ENCODE data around the gene TRAK2. TPM values are rescaled to one million over a fixed set of nuclear protein-coding genes. Genes with fewer than 3 reads are reported as not detected.

Gene TRAK2
- total and polyA plus RNA-seq, 9 of the 15 experiments (the other 6 are each of a cell fraction or from before 2014, with no cell fraction given) = 3.4 to 10.4 (median 7.3) TPM

DNA sequence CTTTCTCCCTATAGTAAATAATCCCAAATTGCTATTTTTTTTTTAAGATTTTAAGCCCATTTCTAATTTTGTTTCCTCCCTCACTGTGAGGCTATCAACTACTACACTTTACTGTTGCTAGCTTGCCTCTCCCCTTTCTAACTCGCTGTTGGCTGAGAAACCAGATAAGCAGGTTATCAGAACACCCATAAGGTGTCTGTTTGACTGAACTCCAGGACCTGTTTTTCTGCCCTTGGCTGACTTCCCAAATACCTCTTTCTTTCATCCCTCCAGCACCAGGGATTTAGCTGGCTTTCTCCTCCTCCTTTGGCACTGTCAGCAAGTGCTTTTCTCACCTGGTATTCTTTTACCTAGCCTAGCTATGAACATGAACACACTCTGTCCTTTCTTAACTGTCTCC lies 11.1 kb downstream of the TRAK2 start (continued):
- TF ChIP-seq, protein P1, sequence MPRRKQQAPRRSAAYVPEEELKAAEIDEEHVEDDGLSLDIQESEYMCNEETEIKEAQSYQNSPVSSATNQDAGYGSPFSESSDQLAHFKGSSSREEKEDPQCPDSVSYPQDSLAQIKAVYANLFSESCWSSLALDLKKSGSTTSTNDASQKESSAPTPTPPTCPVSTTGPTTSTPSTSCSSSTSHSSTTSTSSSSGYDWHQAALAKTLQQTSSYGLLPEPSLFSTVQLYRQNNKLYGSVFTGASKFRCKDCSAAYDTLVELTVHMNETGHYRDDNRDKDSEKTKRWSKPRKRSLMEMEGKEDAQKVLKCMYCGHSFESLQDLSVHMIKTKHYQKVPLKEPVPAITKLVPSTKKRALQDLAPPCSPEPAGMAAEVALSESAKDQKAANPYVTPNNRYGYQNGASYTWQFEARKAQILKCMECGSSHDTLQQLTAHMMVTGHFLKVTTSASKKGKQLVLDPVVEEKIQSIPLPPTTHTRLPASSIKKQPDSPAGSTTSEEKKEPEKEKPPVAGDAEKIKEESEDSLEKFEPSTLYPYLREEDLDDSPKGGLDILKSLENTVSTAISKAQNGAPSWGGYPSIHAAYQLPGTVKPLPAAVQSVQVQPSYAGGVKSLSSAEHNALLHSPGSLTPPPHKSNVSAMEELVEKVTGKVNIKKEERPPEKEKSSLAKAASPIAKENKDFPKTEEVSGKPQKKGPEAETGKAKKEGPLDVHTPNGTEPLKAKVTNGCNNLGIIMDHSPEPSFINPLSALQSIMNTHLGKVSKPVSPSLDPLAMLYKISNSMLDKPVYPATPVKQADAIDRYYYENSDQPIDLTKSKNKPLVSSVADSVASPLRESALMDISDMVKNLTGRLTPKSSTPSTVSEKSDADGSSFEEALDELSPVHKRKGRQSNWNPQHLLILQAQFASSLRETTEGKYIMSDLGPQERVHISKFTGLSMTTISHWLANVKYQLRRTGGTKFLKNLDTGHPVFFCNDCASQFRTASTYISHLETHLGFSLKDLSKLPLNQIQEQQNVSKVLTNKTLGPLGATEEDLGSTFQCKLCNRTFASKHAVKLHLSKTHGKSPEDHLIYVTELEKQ (CRISPR knock-in tag; IDR thresholded peaks at IDR 0.05) = no peak
- TF ChIP-seq NELFE (IDR thresholded peaks at IDR 0.05; ENCODE audit: insufficient read depth, insufficient read length) (no peak), POLR2G (IDR thresholded peaks at IDR 0.05; ENCODE audit: low read depth, low read length) (no peak), MBD2 (IDR thresholded peaks at IDR 0.05; ENCODE audit: borderline replicate concordance, low read depth) (peak; percentile 47; the same call in 1 of the 2 replicates), KLF1 (tag; IDR thresholded peaks at IDR 0.05) (no peak), CCNT2 (IDR thresholded peaks at IDR 0.05; ENCODE audit: borderline replicate concordance, extremely low read depth, insufficient read length, low read depth, low read length) (peak; percentile 57), HNRNPH1 (optimal IDR thresholded peaks at IDR 0.05; ENCODE audit: low read depth, low read length) (no peak), NCOA6 (IDR thresholded peaks at IDR 0.05) (no peak), GATAD2B (IDR thresholded peaks at IDR 0.05; ENCODE audit: borderline replicate concordance) (peak; percentile 22; the same call in 1 of the 2 replicates), LEF1 (IDR thresholded peaks at IDR 0.05) (peak; percentile 76; the same call in 1 of the 2 replicates), ZNF212 (CRISPR knock-in tag; IDR thresholded peaks at IDR 0.05) (no peak), ZNF695 (CRISPR knock-in tag; IDR thresholded peaks at IDR 0.05) (no peak), EZH2 (IDR thresholded peaks at IDR 0.05; ENCODE audit: borderline replicate concordance, low read depth, low read length) (no peak)
- TF ChIP-seq, protein P2, sequence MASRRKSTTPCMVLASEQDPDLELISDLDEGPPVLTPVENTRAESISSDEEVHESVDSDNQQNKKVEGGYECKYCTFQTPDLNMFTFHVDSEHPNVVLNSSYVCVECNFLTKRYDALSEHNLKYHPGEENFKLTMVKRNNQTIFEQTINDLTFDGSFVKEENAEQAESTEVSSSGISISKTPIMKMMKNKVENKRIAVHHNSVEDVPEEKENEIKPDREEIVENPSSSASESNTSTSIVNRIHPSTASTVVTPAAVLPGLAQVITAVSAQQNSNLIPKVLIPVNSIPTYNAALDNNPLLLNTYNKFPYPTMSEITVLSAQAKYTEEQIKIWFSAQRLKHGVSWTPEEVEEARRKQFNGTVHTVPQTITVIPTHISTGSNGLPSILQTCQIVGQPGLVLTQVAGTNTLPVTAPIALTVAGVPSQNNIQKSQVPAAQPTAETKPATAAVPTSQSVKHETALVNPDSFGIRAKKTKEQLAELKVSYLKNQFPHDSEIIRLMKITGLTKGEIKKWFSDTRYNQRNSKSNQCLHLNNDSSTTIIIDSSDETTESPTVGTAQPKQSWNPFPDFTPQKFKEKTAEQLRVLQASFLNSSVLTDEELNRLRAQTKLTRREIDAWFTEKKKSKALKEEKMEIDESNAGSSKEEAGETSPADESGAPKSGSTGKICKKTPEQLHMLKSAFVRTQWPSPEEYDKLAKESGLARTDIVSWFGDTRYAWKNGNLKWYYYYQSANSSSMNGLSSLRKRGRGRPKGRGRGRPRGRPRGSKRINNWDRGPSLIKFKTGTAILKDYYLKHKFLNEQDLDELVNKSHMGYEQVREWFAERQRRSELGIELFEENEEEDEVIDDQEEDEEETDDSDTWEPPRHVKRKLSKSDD (conservative IDR thresholded peaks at IDR 0.05; ENCODE audit: low read length) = no peak
- TF ChIP-seq, protein P3, sequence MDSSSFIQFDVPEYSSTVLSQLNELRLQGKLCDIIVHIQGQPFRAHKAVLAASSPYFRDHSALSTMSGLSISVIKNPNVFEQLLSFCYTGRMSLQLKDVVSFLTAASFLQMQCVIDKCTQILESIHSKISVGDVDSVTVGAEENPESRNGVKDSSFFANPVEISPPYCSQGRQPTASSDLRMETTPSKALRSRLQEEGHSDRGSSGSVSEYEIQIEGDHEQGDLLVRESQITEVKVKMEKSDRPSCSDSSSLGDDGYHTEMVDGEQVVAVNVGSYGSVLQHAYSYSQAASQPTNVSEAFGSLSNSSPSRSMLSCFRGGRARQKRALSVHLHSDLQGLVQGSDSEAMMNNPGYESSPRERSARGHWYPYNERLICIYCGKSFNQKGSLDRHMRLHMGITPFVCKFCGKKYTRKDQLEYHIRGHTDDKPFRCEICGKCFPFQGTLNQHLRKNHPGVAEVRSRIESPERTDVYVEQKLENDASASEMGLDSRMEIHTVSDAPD (CRISPR knock-in tag; IDR thresholded peaks at IDR 0.05) = no peak
- TF ChIP-seq, protein P4, sequence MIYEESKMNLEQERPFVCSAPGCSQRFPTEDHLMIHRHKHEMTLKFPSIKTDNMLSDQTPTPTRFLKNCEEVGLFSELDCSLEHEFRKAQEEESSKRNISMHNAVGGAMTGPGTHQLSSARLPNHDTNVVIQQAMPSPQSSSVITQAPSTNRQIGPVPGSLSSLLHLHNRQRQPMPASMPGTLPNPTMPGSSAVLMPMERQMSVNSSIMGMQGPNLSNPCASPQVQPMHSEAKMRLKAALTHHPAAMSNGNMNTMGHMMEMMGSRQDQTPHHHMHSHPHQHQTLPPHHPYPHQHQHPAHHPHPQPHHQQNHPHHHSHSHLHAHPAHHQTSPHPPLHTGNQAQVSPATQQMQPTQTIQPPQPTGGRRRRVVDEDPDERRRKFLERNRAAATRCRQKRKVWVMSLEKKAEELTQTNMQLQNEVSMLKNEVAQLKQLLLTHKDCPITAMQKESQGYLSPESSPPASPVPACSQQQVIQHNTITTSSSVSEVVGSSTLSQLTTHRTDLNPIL (CRISPR knock-in tag; IDR thresholded peaks at IDR 0.05) = no peak
- TF ChIP-seq, protein P5, sequence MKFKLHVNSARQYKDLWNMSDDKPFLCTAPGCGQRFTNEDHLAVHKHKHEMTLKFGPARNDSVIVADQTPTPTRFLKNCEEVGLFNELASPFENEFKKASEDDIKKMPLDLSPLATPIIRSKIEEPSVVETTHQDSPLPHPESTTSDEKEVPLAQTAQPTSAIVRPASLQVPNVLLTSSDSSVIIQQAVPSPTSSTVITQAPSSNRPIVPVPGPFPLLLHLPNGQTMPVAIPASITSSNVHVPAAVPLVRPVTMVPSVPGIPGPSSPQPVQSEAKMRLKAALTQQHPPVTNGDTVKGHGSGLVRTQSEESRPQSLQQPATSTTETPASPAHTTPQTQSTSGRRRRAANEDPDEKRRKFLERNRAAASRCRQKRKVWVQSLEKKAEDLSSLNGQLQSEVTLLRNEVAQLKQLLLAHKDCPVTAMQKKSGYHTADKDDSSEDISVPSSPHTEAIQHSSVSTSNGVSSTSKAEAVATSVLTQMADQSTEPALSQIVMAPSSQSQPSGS (CRISPR knock-in tag; IDR thresholded peaks at IDR 0.05) = no peak

Data from K562 (cell line).